WTC11 (cell line): ENCODE measurements around the gene GGACT.

Experiments
- ATF1 ChIP-seq: sonication (generic); formaldehyde crosslinking; IDR thresholded peaks from 2 replicates; pipeline ENCODE4 v1.8.1; 2023; ENCODE audit warnings: mild to moderate bottlenecking, moderate library complexity, missing genetic modification reagents
- CBFB ChIP-seq: sonication (generic); formaldehyde crosslinking; IDR thresholded peaks from 2 replicates; pipeline ENCODE4 v1.8.1; 2022; ENCODE audit warnings: mild to moderate bottlenecking, low read depth, missing genetic modification reagents
- ELF4 ChIP-seq: sonication (generic); formaldehyde crosslinking; IDR thresholded peaks from 2 replicates; pipeline ENCODE4 v1.8.1; 2022; ENCODE audit warnings: low read depth, mild to moderate bottlenecking, moderate library complexity, missing genetic modification reagents
- GTF2I ChIP-seq: fragments of 250-450 bp; sonication (Bioruptor Pico); conservative IDR thresholded peaks from 2 replicates; pipeline ENCODE4 v1.4.0; 2021; ENCODE audit warnings: mild to moderate bottlenecking
- HMGA2 ChIP-seq: fragments of 250-450 bp; sonication (Bioruptor Pico); IDR thresholded peaks from 2 replicates; pipeline ENCODE4 v1.4.0; 2021; ENCODE audit warnings: mild to moderate bottlenecking, moderate library complexity
- MYBL2 ChIP-seq: sonication (generic); formaldehyde crosslinking; IDR thresholded peaks from 2 replicates; pipeline ENCODE4 v1.8.1; 2023; ENCODE audit warnings: mild to moderate bottlenecking, moderate library complexity, missing genetic modification reagents
- NFYB ChIP-seq: sonication (generic); formaldehyde crosslinking; conservative IDR thresholded peaks from 2 replicates; pipeline ENCODE4 v1.8.0; 2022; ENCODE audit warnings: low read depth, missing genetic modification reagents
- SP1 ChIP-seq: sonication (generic); formaldehyde crosslinking; conservative IDR thresholded peaks from 2 replicates; pipeline ENCODE4 v1.8.1; 2022; ENCODE audit warnings: missing genetic modification reagents
- ZNF317 ChIP-seq: sonication (generic); formaldehyde crosslinking; IDR thresholded peaks from 2 replicates; pipeline ENCODE4 v1.8.1; 2023; ENCODE audit warnings: low read depth, mild to moderate bottlenecking, moderate library complexity, missing genetic modification reagents, borderline replicate concordance
- TF ChIP-seq, protein P1 (sequence below): fragments of 200-600 bp; IDR thresholded peaks from 2 replicates; pipeline ENCODE4 v1.8.0; 2022; ENCODE audit warnings: antibody characterized with exemption
- TF ChIP-seq, protein P2 (sequence below): sonication (generic); formaldehyde crosslinking; IDR thresholded peaks from 2 replicates; pipeline ENCODE4 v1.8.0; 2022; ENCODE audit warnings: mild to moderate bottlenecking, missing genetic modification reagents
- TF ChIP-seq, protein P3 (sequence below): fragments of 250-450 bp; sonication (Bioruptor Pico); IDR thresholded peaks from 2 replicates; pipeline ENCODE4 v2.1.2; 2022; ENCODE audit warnings: mild to moderate bottlenecking, moderate library complexity
- TF ChIP-seq, protein P4 (sequence below): fragments of 250-450 bp; sonication (Bioruptor Pico); IDR thresholded peaks from 2 replicates; pipeline ENCODE4 v1.9.0; 2021; ENCODE audit warnings: mild to moderate bottlenecking
- TF ChIP-seq, protein P5 (sequence below): sonication (generic); formaldehyde crosslinking; conservative IDR thresholded peaks from 2 replicates; pipeline ENCODE4 v1.8.1; 2022; ENCODE audit warnings: mild to moderate bottlenecking, missing genetic modification reagents

DNA sequence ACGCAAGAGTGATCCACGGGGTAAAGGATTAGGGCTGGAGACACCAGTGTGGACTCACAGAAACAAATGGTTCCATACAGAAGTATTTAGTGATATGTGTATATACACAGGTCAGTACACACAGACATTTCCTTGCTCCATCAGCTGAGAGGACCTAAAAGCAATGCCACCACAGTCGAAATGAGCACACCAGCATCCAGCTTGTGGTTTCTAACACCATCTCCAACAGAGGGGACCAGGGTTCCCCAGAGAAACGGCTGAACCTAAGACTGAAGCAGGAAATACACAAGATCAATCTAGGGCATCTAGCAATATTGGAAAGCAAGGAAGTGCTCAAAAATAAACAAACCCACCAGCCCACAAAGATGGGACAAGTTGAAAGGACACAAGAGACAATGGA lies 7.6 kb downstream of the GGACT start:
- TF ChIP-seq, protein P1, sequence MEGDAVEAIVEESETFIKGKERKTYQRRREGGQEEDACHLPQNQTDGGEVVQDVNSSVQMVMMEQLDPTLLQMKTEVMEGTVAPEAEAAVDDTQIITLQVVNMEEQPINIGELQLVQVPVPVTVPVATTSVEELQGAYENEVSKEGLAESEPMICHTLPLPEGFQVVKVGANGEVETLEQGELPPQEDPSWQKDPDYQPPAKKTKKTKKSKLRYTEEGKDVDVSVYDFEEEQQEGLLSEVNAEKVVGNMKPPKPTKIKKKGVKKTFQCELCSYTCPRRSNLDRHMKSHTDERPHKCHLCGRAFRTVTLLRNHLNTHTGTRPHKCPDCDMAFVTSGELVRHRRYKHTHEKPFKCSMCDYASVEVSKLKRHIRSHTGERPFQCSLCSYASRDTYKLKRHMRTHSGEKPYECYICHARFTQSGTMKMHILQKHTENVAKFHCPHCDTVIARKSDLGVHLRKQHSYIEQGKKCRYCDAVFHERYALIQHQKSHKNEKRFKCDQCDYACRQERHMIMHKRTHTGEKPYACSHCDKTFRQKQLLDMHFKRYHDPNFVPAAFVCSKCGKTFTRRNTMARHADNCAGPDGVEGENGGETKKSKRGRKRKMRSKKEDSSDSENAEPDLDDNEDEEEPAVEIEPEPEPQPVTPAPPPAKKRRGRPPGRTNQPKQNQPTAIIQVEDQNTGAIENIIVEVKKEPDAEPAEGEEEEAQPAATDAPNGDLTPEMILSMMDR, result no peak
- TF ChIP-seq GTF2I (CRISPR knock-in tag) (no peak), ELF4 (CRISPR knock-in tag) (no peak), ZNF317 (CRISPR knock-in tag) (no peak), SP1 (CRISPR knock-in tag) (no peak), ATF1 (CRISPR knock-in tag) (no peak), NFYB (CRISPR knock-in tag) (no peak), MYBL2 (no peak), CBFB (no peak), HMGA2 (CRISPR knock-in tag) (no peak)
- TF ChIP-seq, protein P2, sequence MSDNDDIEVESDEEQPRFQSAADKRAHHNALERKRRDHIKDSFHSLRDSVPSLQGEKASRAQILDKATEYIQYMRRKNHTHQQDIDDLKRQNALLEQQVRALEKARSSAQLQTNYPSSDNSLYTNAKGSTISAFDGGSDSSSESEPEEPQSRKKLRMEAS, result no peak
- TF ChIP-seq, protein P3, sequence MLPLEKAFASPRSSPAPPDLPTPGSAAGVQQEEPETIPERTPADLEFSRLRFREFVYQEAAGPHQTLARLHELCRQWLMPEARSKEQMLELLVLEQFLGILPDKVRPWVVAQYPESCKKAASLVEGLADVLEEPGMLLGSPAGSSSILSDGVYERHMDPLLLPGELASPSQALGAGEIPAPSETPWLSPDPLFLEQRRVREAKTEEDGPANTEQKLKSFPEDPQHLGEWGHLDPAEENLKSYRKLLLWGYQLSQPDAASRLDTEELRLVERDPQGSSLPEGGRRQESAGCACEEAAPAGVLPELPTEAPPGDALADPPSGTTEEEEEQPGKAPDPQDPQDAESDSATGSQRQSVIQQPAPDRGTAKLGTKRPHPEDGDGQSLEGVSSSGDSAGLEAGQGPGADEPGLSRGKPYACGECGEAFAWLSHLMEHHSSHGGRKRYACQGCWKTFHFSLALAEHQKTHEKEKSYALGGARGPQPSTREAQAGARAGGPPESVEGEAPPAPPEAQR (CRISPR knock-in tag), result no peak
- TF ChIP-seq, protein P4, sequence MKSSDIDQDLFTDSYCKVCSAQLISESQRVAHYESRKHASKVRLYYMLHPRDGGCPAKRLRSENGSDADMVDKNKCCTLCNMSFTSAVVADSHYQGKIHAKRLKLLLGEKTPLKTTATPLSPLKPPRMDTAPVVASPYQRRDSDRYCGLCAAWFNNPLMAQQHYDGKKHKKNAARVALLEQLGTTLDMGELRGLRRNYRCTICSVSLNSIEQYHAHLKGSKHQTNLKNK (CRISPR knock-in tag), result no peak
- TF ChIP-seq, protein P5, sequence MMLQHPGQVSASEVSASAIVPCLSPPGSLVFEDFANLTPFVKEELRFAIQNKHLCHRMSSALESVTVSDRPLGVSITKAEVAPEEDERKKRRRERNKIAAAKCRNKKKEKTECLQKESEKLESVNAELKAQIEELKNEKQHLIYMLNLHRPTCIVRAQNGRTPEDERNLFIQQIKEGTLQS (CRISPR knock-in tag), result no peak
